Central memory CD8-positive, alpha-beta T cell (primary cell): ENCODE results near the gene PERM1.
"Not testable (repeated sequence)": the region's sequence is repeated elsewhere in the genome, so short reads cannot be mapped to it uniquely, and the experiment has no call there.

Experiments used
- ATAC-seq: fragments of 150-1000 bp; cut with Tn5 transposase; replicated peaks from 2 replicates; pipeline ENCODE4 v1.10.0; 2022; ENCODE audit warnings: mild to moderate bottlenecking, moderate FRiP score, moderate number of reproducible peaks; ENCODE audit not compliant: poor library complexity, severe bottlenecking; ENCODE audit errors: extremely low read depth
- DNase-seq, 2 donors: peaks; one replicate each; pipeline ENCODE4 v3.0.0; 2021; ENCODE audit warnings: low spot score in 2 of 2
- H3K27ac Mint-ChIP-seq: one replicate; pipeline ENCODE4 v1.8.0; 2022; ENCODE audit warnings: low read depth, mild to moderate bottlenecking, moderate library complexity, mixed read lengths
- H3K27me3 Mint-ChIP-seq: one replicate; pipeline ENCODE4 v1.8.0; 2022; ENCODE audit warnings: mixed read lengths
- H3K36me3 Mint-ChIP-seq: one replicate; pipeline ENCODE4 v1.8.0; 2022; ENCODE audit warnings: mild to moderate bottlenecking, moderate library complexity, mixed read lengths; ENCODE audit not compliant: insufficient read depth
- H3K4me1 Mint-ChIP-seq: one replicate; pipeline ENCODE4 v1.8.0; 2022; ENCODE audit warnings: mixed read lengths
- H3K4me3 Mint-ChIP-seq: one replicate; pipeline ENCODE4 v1.8.0; 2022; ENCODE audit warnings: mild to moderate bottlenecking, moderate library complexity, mixed read lengths
- H3K9me3 Mint-ChIP-seq: one replicate; pipeline ENCODE4 v1.8.0; 2022; ENCODE audit warnings: mixed read lengths

Gene PERM1

GRCh38 chr1:998995-999724, 17.3 kb upstream of the PERM1 start:
- peaks cover 7% of the 10 kb centered on the region for H3K36me3 Mint-ChIP-seq
- H3K4me1 Mint-ChIP-seq, result peaks cover 13% of the 10 kb centered on the region
- DNase-seq (no peak), ATAC-seq (no peak)
- H3K27ac Mint-ChIP-seq, result no peak overlapping the region
- H3K9me3 Mint-ChIP-seq, result no peaks in the 10 kb centered on the region
- H3K4me3 Mint-ChIP-seq, result peak overlapping the region; percentile 11
- peaks cover 51% of the 10 kb centered on the region for H3K27me3 Mint-ChIP-seq

DNA sequence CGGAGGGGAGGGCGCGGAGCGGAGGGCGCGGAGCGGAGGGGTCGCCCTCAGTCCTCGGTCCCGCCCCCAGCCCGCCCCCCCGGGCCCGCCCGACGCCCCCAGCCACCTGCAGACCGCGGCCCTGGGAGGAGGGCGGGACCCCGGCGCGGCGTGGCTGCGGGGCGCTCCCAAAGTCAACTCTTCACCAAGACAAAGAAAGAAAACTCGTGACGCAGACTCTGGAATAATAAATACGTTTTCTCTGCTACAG, 16.8 kb upstream of the PERM1 start:
- DNase-seq (no peak), ATAC-seq (no peak)
- Mint-ChIP-seq H3K4me3 (no peak overlapping the region), H3K27ac (no peak overlapping the region), H3K9me3 (no peaks in the 10 kb centered on the region), H3K27me3 (peaks cover 46% of the 10 kb centered on the region), H3K36me3 (peaks cover 7% of the 10 kb centered on the region), H3K4me1 (peaks cover 13% of the 10 kb centered on the region)

- Mint-ChIP-seq H3K9me3 (no peaks in the 10 kb centered on the region), H3K4me3 (no peak overlapping the region)
- no peak for ATAC-seq
Observed at GRCh38 chr1:997993-998744, 16.3 kb upstream of the PERM1 start.

DNA sequence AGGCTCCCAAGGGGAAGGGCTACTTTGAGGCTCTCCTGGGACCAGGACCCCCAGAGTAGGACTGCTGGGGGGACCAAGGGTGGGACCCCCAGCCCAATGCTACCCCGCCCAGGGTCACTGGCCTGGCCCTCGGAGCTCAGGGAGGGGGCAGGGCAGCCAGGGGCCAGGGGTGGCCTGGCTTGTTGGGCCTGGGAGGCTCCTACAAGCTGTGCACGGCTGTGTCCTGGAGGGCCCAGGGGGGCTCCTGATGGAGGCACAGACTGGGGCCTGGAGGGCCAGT, 15.8 kb upstream of the PERM1 start:
- no peak for ATAC-seq
- Mint-ChIP-seq H3K36me3 (peaks cover 7% of the 10 kb centered on the region), H3K4me1 (peaks cover 13% of the 10 kb centered on the region), H3K27me3 (peaks cover 47% of the 10 kb centered on the region), H3K27ac (no peak overlapping the region), H3K9me3 (no peaks in the 10 kb centered on the region), H3K4me3 (no peak overlapping the region)
- DNase-seq, result no peak

More at GRCh38 chr1:997993-998744, 16.3 kb upstream of the PERM1 start:
- H3K27ac Mint-ChIP-seq, result no peak overlapping the region
- no peak for DNase-seq
- peaks cover 47% of the 10 kb centered on the region for H3K27me3 Mint-ChIP-seq
- H3K36me3 Mint-ChIP-seq, result peaks cover 7% of the 10 kb centered on the region
- H3K4me1 Mint-ChIP-seq, result peaks cover 13% of the 10 kb centered on the region

DNA sequence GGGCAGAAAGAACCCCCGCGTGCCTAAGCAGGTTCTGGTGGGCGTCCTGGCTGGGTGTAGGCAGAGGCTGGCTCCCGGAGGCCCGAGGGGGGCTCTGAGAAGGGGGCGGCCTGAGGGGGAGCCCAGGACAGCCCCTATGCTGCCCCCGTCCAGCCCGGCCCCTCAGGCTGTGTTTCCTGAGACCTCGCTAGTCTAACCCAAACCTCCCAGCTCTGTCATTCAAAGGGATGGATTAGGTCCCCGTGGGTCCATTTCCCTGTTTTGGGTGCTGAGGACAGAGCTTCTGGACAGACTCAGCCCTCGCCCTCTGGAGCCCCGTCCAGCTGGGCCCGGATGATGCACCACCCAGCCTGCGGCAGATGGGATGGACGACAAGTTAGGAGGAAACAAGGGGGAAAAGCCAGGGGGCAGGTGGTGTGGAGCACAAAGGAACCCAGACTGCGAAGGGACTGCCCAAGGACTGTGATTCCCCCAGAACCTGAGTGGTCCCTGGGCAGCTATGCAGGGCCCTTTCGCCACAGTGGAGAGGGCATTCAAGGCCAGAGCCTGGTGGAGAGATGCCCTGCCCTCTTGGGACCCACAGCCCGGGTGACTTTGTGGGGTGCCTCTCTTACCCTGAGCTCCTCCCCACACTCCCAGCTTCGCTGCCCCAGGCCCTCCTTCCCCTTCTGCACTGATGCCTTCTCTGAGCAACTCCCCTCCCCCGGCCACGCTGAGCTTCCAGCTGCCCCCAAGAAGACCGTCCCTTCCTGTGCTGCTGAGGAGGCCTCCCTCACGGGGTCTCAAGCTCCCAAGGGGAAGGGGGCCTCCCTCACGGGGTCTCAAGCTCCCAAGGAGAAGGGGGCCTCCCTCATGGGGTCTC, 15.2 kb upstream of the PERM1 start:
- DNase-seq (no peak), ATAC-seq (no peak)
- Mint-ChIP-seq H3K27ac (no peak overlapping the region), H3K4me1 (peaks cover 13% of the 10 kb centered on the region), H3K36me3 (peaks cover 7% of the 10 kb centered on the region), H3K9me3 (no peaks in the 10 kb centered on the region), H3K27me3 (peaks cover 53% of the 10 kb centered on the region), H3K4me3 (no peak overlapping the region)

DNA sequence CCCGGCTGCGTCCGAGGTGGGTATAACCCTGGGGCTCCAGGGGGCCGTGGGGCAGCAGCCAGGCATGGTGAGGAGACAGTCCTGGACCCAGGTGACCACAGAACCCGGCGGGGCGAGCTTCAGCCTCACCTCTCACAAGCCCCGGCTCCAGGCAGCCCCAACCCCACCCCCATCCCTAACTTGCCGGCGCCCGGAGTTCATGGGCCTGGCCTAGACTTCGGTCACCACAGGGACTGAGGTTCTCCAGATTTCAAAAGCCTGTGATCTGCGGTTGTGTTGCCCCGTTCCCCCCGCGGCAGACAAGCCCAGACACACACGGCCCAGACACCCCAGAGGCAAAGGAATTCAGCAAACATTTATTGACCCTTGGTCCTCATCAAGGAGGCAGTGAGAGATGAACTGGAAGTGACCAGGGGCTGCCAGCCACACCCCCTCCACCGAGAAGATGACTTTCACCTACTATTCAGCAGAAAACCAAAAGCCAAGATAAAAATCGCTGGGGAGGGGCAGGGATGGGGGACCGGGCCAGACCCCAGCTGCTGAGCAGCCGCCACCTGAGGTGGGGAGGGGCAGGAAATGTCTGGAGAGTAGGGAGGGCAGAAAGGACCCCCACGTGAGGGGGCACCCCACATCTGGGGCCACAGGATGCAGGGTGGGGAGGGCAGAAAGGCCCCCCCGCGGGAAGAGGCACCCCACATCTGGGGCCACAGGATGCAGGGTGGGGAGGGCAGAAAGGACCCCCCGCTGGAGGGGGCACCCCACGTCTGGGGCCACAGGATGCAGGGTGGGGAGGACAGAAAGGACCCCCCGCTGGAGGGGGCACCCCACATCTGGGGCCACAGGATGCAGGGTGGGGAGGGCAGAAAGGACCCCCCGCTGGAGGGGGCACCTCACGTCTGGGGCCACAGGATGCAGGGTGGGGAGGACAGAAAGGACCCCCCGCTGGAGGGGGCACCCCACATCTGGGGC, 14.1 kb upstream of the PERM1 start:
- peaks cover 11% of the 10 kb centered on the region for H3K4me1 Mint-ChIP-seq
- no peak overlapping the region for H3K27ac Mint-ChIP-seq
- peaks cover 7% of the 10 kb centered on the region for H3K36me3 Mint-ChIP-seq
- peaks cover 61% of the 10 kb centered on the region for H3K27me3 Mint-ChIP-seq
- ATAC-seq, result no peak
- DNase-seq, result no peak
- H3K4me3 Mint-ChIP-seq, result no peak overlapping the region
- no peaks in the 10 kb centered on the region for H3K9me3 Mint-ChIP-seq

GRCh38 chr1:994546-994945, 12.7 kb upstream of the PERM1 start:
- peaks cover 65% of the 10 kb centered on the region for H3K27me3 Mint-ChIP-seq
- not testable (repeated sequence) for H3K9me3 Mint-ChIP-seq, H3K4me1 Mint-ChIP-seq, ATAC-seq, H3K4me3 Mint-ChIP-seq, DNase-seq, H3K36me3 Mint-ChIP-seq, H3K27ac Mint-ChIP-seq

DNA sequence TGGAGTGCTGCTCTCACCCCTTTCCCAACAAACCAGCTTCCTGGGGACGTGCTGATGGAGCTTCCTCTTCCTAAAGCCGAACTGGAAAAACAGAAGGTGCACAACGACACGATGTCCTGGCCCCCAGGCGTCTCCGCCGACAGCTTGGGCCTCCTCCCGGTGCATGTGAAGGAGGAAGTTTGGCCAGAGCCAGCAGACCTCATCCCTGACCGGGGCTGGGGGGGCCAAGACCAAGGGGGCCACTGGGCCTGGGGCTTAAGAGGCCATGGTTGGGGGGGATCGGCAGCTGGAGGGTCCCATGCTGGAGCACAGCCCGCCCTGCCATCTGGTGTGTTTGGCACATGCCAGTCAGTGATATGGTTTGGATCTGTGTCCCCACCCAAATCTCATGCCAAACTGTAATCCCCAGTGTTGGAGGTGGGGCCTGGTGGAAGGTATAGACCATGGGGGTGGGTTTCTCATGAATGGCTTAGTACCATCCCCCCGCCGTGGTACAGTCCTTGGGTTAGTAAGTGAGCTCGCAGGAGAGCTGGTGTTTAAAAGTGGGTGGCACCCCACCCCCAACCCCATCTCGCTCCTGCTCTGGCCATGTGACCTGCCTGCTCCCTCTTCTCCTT, 11.6 kb upstream of the PERM1 start:
- ATAC-seq (no peak), DNase-seq (no peak)
- Mint-ChIP-seq H3K36me3 (peaks cover 2% of the 10 kb centered on the region), H3K9me3 (no peaks in the 10 kb centered on the region), H3K4me3 (no peak overlapping the region), H3K27me3 (peaks cover 75% of the 10 kb centered on the region), H3K27ac (no peak overlapping the region), H3K4me1 (peaks cover 6% of the 10 kb centered on the region)

- ATAC-seq (no peak), DNase-seq (no peak)
- Mint-ChIP-seq H3K4me3 (no peak overlapping the region), H3K4me1 (peaks cover 6% of the 10 kb centered on the region), H3K9me3 (no peaks in the 10 kb centered on the region), H3K36me3 (peaks cover 2% of the 10 kb centered on the region), H3K27me3 (peaks cover 83% of the 10 kb centered on the region), H3K27ac (peak overlapping the region; percentile 70)
Observed at GRCh38 chr1:992362-992761, 10.5 kb upstream of the PERM1 start.

DNA sequence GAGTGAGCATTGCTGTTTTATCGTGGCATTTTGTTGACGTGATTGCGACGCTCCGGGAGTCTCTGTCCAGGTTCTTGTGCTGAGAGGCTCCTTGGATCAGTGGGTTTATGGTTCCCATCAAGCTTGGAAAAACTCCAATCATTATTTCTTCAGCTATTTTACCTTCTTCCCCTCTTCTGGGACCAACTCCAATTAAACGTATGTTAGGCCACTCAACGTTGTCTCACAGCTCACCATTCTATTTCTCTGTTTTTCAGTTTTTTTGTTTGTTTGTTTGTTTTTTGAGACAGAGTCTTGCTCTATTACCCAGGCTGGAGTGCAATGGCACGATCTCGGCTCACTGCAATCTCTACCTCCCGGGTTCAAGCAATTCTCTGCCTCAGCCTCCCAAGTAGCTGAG, 10.0 kb upstream of the PERM1 start:
- Mint-ChIP-seq H3K27ac (peak overlapping the region; percentile 70), H3K27me3 (peaks cover 78% of the 10 kb centered on the region), H3K9me3 (no peaks in the 10 kb centered on the region), H3K36me3 (peaks cover 2% of the 10 kb centered on the region), H3K4me3 (no peak overlapping the region), H3K4me1 (peaks cover 6% of the 10 kb centered on the region)
- ATAC-seq, result no peak
- no peak for DNase-seq

DNA sequence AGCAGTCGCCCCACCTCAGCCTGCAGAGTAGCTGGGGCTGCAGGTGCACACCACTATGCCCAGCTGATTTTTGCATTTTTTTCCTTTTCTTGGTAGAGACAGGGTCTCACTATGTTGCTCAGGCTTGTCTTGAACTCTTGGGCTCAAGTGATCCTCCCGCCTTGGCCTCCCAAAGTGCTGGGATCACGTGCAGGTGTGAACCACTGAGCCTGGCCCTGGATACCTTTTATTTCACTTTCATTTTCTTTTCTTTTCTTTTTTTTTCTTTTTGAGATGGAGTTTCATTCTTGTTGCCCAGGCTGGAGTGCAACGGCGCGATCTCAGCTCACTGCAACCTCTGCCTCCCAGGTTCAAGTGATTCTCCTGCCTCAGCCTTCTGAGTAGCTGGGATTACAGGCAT, 9.4 kb upstream of the PERM1 start:
- ATAC-seq, DNase-seq, H3K4me1 Mint-ChIP-seq, H3K9me3 Mint-ChIP-seq, H3K36me3 Mint-ChIP-seq, H3K4me3 Mint-ChIP-seq, H3K27ac Mint-ChIP-seq: not testable (repeated sequence)
- H3K27me3 Mint-ChIP-seq, result peaks cover 80% of the 10 kb centered on the region

GRCh38 chr1:988061-988460, 6.2 kb upstream of the PERM1 start:
- peaks cover 77% of the 10 kb centered on the region for H3K27me3 Mint-ChIP-seq
- DNase-seq, ATAC-seq, H3K4me3 Mint-ChIP-seq, H3K9me3 Mint-ChIP-seq, H3K4me1 Mint-ChIP-seq, H3K27ac Mint-ChIP-seq, H3K36me3 Mint-ChIP-seq: not testable (repeated sequence)
